HG03457 (cell line): ENCODE results near the gene SYT7.

Experiments
- ATAC-seq: cut with Tn5 transposase; IDR thresholded peaks from one replicate; pipeline ENCODE4 v1.9.1; 2021; ENCODE audit warnings: moderate number of reproducible peaks; ENCODE audit not compliant: unreplicated experiment

SYT7 gene

DNA sequence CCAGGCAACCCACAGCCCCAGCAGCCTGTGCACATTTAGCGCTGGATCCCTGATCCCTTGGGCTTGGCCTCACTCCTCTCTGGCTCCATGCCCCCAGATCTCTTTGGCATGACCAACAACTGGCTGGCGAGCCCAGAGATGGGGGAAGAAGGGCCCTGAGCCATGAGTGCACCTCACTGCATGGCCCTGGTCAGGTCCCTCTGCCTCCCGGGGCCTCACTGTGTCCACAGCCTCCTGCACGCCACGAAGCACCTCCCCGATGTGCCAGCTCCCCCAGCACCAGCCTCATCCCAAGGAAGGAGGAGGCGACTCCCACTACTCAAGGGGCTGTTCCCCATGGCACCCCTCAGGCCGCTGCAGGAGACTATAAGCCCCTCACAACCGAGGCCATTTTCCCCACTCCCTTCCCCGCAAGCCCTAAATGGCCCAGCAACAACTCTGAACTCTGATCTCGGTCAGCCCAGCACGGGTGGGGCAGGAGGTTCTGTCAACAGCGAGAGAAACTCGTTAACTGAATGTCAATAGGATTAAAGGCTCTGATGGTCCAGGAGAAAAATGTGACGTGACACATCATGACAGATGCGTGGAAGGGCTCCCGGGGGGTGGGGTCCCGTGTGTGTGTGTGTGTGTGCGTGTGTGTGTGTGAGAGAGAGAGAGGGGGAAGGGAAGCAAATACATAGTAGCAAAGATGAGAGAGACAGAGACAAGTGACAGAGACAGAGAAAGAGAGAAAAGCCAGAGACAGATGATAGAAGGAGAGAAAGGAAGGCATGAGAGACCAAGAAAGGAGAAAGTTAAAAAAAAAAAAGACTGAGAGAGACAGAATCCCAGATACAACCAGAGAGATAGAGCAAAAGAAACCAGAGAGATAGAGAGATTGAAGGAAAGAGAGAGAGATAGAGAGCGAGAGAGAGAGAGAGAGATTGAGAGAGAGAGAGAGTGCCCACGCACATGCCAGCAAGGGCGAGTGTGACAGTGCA is 28.4 kb upstream of the SYT7 start:
- ATAC-seq = no peak

DNA sequence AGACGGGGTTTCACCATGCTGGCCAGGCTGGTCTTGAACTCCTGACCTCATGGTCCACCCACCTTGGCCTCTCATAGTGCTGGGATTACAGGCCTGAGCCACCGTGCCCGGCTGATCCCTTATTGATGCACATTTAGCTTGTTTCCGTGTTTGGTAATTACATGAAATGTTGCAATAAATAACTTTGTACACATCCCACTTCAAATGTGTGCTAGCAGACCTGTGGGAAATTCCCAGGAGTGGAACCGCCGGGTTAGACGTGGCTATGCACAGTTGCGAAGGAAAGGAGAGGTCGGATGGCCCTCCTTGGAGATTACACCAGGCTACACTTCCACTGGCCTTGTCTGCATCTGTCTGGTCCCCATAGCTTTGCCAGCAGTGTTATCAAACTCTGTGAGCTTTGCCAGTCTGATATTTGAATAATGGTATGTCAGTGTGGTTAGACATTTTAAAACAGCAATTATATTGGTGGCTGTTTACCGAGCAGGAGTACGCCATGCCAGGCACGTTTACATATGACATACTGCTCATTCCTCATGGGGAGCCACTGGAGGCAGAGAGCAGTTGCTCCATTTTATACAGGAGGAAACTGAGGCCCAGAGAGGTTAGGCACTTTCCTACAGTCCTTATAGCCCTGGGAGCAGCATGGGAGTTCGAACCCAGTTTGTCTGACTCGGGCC is 27.2 kb upstream of the SYT7 start:
- no peak for ATAC-seq

DNA sequence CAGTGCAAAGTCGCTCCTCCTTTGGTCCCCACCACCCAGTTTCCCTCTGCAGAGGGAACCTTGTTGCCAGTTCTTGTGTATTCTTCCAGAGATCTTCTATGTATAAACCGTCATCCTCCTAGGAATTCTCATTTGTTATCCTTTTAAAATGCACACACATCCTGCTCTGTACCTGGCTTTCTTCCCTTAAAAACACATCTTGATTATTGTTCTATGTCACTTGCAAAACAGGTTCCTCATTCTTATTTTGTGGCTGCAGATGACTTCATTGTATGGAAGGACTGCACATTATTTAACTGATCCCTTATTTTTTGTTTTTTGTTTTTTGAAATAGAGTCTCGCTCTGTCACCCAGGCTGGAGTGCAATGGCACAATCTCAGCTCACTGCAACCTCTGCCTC is 26.6 kb upstream of the SYT7 start:
- ATAC-seq = no peak

DNA sequence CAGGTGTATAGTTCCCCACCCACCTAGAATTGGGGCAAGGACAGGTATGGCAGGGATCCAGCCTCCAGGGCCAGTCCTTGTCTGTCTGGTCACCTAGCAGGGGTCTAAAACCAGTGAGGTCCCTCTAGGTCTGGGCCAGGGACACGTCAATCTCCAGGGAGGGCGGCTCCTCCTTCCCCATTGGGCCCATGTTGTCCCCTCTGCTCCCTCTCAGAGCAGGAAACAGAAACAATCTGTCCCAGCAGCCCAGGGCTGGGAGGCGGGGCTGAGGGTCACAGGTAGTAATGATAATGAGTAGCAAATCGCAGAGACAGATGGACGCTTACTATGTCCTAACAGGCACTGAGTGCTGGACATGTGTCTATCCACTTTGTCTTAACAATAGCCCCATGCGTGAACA is 22.8 kb upstream of the SYT7 start:
- no peak for ATAC-seq

DNA sequence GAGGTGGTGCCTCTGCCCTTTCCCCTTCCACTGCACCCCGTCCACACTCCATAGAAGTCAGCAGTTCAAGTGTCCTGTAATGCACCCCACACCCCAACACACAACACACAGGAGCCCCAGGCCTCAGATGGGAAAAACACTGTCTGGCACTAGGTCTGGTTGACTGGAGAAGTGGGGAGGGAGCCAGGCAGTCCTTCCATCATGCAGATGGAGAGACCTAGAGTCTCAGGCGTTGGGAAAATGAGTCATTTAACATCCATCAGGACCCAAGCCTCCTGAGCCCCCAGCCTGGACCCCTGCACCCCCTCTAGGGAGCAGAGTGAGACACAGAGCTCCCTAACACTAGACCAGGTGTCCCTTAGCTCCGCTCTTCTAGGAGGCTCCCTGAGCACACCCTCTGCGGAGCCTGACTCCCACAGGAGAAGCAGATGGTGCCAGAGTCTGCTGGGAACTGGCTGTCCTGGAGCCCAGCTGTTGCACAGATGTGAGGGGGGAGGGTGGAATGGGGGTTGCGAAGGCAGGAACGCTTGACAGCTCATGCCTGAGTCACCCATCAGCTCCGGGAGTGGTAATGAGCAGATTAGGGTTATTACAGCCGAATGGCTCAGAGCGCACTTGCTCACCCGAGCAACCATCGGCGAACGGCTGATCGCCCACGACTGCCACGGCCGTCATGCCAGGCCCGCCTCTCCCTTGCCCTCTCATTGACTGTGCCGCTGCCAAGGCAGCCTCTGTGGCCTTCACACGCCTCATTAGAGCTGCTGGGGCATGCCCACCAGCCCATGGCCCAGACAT is 22.1 kb upstream of the SYT7 start:
- ATAC-seq = no peak

DNA sequence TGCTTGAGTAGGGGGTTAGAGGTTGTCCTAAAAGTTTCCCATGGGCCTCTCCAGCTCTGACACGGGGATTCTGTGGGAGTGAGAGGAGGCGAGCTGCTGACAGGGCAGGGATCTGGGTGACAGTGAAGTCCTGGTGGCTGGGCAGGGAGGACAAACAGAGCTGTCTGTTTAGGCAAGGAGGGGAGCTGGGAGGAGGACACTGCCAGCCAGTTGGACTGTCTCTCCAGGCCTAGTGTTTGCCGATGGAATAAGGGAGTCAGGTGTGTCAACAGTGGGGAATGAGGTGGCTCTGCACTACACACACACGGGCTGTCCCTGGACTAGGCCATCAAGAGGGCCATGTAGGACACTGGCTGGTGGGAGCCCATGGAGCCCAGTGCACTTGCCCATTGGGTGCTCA is 20.6 kb upstream of the SYT7 start:
- no peak for ATAC-seq

DNA sequence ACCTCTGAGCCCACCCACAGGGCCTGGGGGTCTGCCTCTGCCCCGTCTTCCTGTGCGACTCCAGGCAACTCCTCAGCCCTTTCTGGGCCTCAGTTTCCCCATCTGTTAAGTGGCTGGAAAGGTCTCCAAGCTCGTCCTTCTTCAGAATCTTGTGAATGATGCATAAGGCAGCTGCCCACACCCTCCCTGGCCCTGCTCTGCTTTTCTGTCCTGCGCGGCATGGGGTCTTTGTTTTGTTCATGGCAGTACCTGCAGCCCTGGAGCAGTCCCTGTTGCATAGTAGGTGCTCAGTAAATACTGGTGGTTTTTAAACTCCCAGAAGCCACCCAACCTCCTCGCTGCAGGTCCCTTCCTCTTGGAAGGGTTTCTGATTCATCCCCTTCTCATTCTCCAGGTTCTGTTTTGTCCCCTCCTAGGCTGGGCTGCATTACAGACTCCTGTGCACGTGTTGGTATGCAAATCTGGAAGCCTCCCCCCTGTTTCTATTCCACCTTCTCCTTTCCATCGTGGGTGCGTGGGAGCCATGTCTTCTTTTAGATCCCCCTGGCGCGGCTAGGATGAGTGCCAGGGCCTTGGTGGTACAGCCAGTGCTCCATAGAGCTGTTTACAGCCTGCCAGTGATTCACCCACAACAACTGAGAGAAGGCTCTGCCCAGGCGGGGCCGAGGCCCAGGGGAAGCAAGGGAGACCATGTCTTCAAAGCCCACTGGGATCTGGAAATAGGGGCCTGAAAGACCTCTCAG is 19.3 kb upstream of the SYT7 start:
- ATAC-seq = no peak

DNA sequence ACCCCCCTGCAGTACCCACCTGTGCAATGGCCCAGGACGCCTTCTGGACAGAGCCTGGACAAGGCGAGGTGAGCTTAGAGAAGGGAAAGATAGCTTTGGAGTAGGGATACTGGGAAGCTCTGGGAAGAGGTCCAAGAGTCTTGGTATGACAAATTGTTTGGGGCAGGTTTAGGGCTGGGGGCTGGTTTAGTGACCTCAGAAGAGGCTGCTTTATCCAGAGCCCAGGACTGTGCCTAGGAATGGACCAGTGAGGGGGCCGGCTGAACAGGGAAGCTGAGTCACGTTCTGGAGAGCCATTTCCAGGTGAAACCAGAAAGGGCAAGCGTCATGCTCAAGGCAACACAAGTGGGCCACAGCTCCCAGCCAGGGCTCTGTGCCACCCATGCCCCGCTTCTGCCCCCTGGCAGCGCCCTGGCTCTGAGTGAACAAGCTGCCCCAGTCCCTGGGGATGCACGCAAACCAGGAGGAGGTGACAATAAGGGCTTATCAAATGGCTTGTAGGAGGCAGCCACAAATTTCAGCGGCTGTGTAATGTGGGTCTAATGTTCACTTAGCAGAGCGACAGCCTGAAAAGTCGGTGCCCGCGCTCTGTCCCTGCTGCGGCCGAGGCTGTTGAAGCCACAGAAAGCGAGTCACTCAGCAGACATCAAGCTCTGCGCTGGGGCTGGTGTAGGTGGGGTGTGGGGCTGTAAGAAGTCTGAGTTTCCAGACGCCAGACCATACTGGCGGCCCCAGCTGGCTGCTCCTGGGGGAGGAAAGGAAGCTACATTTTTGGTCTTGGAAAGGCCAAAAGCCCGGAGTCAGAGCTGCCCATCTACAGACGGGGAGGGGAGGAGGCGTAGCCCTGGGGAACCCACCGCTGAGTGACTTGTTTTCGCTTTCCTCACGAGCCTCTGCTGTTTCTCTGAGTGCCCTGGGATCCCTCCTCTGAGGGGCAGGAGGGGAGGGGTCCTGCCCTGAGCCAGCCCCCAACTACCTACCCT is 18.3 kb upstream of the SYT7 start:
- ATAC-seq = no peak

DNA sequence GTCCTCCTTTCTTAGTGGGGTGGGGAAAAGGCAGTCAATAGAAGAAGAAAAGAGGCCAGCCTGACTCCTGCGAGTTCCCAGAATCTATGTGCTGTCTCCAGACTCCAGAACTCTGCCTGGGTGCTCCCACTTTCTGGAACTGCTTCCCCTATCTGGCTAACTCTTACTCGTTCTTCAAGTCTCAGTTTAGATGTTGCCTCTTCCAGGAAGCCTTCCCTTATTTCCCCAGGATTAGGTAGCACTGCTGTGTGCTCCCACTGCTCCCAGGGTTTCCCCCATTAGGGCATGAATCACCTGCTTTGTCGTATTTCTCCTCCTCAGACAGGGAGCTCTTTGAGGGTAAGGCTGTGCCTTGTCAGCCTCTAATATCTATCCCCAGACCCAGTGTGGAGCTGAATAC is 17.5 kb upstream of the SYT7 start:
- ATAC-seq = no peak

DNA sequence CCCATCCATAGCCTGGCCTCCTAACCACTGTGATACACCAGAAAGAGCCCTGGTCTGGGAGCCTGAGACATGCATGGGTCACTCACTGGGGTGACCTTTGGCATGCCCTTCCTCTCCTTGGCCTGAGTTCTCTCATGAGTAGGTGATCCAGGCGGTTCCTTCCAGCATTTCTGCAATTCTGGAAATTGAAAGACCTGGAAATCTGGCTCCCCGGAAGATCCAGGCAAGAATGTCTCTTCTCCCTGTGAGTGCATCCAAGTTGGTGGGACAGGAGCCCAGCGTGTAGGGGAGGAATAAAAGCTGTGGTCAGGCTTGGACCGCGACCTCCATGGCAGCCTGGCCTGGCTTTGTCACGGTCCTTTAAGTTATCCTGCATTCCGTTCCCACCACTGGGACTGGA is 16.1 kb upstream of the SYT7 start:
- no peak for ATAC-seq

DNA sequence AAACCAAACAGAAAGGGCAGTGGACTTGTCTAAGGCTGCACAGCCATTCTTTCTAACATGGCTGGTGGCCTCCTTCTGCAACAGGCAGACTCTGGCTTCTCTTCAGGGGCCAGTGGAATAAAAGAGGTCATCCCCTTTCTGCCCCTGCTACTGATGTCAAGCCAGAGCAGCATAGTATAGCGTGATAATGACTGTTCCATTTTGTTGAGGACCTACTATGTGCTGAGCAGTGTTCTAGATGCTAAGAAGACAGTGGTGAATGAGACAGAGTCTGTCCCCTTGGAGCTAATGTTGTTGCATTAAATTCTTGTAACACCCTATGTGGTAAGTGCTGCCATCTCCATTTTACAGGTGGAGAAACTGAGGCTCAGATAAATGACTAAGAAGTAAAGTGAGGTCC is 15.7 kb upstream of the SYT7 start:
- no peak for ATAC-seq

DNA sequence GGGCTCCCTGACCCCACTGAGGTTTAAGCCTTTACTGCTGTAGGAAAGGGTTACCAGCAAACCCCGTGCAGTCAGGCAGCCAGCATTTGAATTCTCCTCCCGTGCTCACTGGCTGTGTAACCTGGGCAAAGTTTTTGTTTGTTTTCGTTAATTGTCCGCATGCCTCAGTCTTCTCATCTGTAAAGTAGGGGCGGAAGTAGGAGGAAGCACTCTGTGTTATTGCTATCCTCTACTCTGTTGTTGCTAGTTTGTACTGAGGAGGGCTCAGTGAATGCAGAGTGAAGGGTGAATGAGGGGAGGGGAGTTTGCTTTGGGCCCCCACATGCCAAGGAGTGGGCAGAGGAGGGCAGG is 14.0 kb upstream of the SYT7 start:
- no peak for ATAC-seq

DNA sequence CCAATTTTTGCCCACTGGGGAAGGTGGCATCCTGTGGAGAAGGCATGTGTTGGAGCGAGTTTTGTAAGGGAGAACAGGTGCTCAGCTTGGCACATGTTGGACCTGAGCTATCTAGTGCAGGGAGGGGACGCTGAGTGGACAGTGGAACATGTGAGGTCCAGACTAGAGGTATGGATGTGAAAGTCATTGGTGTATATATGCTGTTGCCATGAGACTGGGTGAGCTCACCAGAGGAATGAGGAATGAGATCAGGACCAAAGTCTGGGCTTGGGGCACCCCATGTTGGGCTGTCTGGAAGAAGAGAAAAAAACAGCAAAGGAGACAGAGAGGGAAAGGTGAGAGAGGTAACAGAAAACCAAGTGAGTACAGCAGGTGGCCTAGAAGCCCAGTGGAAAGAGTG is 12.3 kb upstream of the SYT7 start:
- ATAC-seq = no peak

DNA sequence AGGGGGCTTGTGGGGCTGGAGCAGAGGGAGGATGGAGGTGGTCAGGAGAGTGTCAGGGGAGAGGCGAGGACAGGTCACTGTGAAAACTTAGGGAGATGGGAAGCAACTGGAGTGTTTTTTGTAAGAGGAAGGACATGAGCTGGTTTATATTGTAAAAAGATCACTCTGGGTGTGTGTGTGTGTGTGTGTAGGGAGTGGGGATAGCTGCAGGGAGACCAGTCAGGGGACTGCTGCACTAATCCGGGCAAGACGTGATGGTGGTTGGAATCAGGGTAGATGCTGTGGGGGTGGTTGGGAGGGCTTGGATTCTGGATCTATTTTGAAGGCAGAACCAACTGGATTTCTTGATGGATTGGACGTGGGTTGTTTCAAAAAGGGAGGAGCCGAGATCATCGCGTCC is 11.3 kb upstream of the SYT7 start:
- ATAC-seq = no peak

DNA sequence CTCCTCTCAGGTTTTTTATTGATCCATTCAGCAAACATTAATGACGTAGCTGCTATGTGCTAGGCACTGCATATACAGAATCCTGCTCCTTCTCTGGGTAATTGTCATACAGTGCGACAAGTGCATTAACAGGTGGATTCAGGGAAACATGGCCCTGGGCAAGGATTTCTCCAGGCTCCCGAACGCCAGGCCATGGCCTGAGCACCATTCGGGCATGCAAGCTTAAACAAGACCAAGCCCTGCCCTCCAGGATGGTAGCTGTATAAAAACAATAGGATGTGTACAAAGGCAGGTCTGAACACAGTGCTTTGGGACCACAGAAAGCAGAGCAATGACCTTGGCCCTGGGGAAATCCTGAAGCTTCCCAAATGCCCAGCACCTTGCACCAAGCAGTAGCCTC is 9.1 kb upstream of the SYT7 start:
- ATAC-seq = no peak

DNA sequence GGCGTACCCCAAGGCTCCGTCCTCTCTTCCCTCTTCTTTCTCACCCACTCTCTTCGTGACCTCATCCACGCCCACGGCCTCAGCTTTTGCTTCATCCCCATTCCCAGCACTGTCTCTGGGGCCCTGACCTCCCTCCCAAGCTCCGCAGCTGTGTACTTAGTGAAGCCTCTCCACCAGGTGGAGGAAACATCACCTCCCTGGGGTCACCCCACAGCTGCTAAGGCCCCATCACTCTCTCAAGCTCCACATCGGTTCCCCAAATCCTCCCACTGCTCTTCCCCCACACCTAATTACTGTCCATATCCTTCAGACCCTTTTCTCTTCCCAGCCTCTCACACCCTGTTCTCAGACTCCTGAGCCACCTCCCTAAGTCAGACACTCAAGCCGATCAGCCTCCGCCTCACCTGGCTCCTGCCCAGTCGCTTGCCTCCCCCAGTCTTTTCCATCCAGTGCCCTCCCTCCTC is 7.9 kb upstream of the SYT7 start:
- no peak for ATAC-seq

DNA sequence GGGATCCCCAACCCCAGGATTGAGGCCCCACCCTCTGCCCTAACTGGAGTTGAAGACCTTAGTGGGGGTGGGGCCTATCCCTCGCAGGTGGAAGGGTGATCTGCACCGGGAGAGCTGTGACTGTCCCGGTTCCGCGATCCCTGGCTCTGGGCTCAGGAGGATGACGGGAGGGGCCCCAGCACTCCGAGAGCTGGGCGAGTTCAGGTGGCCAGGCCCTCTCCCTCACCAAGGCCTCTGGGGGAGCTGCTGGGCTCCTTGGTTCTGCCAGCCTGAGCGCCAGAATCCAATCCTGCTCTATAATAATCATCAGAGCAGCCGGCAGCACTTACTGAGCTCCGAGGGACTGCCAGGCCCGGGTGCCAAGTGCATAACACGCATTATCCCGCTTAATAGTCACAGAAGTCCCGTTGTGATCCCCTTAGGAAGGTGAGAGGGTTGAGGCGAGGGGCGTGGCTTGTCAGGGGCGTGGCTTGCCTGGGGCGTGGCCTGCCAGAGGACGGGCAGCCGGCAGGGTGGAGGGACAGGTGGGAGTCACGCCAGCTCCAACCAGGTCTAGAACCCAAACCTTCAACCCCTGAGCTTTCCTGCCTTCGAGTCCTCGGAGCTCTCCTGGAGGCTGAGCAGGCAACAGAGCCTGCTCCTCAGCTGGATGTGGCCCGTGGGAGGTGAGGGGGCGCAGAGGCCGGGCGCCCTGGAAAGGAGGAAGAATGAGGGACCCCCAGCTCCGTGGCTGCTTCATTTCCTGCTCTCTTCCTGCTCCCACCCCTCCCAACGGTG is 7.3 kb upstream of the SYT7 start:
- ATAC-seq = no peak

DNA sequence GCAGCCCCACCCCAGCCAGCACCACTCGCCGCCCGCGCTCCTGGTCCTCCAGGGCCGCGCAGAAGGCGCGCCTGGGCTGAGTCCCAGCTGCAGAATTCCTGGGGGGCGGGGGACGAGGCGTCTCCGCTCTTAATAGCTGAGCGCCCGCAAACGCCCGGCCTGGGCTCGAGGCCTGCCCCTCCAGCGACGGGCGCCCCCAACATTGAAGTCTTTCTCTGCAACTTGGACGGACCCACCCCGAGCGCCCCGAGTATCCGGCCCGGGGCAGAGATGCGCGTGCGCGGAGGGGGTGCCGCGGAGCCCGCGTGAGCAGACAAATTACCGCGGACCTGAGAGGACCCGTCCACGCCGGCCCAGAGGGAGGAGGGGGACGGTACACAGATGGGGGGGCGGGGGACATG is 6.7 kb upstream of the SYT7 start:
- no peak for ATAC-seq
